ENCODE data around the gene CDKAL1.
A peak's percentile ranks its signal among the peaks of the same experiment; 100 is the strongest.
"Not testable (repeated sequence)": the region's sequence is repeated elsewhere in the genome, so short reads cannot be mapped to it uniquely, and the experiment has no call there.

Gene CDKAL1

DNA sequence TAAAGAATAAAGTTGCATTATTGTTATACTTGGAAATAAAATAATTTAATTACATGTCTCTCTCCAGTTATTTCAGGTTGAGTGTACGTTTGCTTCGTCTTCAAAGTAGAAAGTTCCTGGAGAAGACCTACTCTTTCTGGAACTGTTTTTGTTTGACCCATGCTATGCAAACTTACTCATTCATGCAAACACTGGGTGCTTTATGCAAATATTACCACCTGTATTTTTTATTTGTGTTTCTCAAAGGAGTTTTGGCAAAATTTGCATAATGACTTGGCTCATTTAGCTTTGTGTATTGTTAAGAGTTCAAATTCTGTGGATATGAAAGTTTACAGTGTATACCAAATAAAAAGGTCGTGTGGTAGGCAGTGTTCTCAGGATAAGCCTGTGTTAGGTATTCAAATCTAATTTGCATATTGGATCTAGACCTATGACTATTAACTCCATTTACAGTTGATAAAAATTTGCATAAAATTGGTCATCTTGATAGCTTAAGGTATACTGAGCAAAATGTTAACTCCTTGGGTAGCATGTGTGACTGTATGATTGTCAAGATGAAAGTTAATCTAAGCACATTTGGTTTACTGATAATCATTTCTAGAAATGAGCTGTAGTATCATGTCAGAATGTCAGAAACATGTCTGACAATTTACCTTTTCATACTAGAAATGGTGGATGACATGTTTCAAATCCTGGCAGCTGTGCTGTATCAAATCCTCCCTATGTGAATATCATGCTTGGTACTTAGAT is 65.2 kb downstream of the CDKAL1 start:
- no peak for DNase-seq

DNA sequence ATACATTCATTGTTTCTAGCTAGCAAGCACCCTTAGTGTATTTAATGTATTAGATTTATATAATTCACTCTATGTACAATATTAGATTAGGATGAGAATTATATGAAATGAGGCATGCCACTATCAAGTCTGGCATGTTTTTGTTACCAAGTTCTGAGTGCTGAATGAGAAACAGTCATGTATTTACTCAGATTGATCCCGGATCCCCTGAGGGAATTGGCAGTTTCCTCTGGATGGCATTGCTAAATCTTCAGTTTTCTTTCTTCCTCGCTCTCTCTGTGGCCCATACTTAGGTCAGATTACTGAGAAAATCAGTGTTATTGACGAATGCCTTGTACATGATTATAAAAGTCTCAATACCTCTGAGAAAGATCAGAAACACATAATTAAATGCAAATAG is 66.6 kb downstream of the CDKAL1 start:
- DNase-seq, result peak in 1 of 3 experiments; percentile 5

DNA sequence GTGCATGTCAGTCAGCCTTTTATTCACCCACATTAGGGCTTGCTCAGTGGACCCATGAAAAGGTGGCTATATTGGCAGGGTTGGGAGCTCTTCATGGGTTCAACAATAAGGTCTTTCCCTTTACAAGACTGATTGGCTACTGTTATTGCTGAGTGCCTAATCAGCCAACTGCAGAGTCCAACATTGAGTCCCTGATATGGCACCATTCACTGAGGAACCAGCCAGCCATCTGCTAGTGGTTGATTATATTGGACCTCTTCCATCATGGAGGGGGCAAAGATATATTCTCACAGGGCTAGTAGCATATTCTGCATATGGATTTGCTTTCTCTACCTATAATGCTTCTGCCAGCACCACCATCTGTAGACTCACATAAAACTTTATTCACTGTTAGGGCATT is 69.9 kb downstream of the CDKAL1 start:
- no peak for DNase-seq

DNA sequence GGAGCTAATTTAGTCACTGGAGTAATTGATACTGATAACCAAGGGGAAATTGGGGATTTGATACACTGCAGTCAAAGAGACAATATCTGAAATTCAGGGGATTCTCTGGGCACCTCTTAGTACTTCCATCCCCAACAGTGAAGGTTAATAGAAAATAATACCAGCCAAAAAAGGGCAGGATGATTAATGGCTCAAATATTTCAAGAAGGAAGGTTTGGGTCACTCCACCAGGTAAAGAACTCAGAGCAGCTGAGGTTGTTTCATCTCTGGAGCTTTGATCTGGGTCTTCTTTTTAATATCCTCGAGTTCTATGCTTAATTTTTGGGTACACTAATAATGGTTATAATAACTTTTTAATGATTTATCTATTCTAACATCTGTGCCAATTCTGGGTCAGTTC is 70.8 kb downstream of the CDKAL1 start:
- DNase-seq, result no peak

DNA sequence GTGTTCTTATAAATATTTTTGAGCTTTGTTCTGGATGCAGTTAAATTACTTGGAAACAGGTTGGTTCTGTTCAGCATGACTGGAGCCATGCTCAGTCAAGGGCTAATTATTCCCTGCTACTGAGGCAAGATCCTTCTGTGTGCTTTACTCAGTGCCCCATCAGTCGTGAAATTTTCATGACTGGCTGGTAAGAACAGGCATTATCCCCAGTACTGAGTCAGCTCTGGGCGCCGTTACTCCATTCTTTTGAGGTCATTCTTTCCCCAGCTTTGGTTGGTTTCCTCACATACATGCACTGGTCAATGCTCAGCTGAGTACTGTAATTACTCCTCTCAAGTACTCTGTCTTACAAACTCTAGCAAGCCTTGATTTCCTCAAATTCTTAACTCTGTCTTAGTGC is 71.3 kb downstream of the CDKAL1 start:
- no peak for DNase-seq

DNA sequence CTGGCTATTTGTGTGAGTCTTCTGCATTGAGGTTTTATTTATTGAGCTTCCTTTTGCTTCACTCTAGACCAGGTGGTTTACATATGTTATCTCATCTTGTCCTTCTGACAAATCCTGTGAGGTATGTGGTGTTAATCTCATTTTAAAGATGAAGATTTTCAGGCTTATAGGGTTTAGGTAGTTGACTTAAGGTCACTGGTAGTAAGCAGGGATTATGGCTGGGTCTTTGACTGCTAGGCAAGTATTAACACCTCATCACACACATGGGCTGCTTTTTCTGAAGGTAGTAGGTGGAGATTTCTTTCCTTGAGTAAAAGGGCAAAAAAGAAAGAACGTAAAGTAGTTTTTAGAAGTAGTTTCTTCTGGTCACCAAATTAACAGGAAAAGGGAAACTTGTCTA is 72.6 kb downstream of the CDKAL1 start:
- DNase-seq, result no peak

DNA sequence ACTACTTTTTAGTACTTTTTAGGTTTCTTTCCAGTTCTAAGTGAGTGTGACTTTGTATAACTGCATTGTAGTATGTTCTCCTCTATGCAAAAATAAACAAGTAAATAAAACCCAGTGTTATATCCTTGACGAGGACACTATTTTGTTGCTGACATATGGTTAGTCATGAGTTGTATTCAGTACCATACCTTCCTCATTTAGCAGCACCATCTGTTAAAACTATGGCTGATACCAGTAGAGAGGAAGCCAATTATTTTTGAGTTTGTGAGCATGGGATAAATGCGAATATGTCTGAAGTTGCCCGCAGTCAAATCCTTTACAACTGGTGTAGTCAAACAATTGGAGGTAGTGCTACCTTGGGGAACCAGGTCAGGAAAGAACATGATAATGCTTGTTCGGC is 74.1 kb downstream of the CDKAL1 start:
- DNase-seq, result no peak

DNA sequence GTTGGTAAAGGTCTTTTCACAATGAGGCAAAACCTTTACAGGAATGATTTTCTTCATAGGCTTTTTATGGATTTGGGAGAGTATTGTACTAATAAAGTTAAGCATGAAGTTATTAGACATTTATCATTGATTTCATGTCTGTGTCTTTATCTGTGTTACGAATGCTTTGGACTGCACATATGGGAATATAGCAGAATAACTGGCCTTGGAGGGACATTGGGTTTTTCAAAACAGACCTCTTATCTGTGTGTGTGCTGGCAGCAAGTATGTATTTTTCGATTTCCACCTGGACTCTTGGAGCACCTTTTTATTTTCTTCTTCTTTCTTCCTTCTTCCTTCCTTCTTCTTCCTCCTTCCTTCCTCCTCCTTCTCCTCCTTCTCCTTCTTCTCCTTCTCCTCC is 74.6 kb downstream of the CDKAL1 start:
- DNase-seq, result no peak

DNA sequence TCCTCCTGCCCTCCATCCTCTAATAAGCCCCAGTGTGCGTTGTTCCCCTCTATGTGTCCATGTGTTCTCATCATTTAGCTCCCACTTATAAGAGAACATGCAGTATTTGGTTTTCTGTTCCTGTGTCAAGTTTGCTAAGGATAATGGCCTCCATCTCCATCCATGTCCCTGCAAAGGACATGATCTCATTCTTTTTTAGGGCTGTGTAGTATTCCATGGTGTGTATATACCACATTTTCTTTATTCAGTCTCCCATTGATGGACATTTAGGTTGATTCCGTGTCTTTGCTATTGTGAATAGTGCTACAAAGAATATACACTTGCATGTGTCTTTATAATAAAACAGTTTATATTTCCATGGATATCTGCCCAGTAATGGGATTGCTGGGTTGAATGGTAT is 75.7 kb downstream of the CDKAL1 start:
- not testable (repeated sequence) for DNase-seq

DNA sequence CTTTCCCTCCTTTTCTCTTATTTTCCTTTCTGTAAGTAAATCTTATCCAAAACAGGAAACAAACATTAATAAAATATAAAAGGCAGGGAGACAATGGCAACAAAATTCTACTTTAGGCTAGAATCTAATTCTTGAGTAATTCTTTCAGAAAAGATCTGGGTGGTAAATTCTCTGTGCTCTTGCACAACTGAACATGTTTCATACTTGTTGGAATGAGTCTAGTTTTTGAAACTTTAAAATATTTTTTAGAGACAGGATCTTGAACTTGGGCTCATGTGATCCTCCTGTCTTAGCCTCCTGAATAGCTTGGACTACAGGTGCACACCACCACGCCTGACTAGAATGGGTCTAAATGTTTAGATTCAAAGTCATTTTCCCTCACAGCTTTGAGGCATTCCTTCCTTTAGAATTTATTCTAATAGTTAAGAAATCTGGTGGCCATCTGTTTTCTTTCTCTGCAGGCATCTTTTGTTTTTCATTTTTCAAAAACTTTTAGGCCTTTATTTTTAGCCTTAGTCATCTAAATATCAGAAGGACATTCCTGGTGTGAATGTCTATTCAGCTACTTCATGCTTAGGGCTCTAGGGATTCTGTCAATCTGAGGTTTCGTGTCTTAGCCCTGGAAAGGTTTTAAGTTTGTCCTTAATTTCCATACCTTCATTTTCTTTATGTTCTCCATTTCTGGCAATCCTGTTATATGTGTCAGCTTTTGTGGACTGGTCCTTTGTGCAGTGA is 76.5 kb downstream of the CDKAL1 start:
- no peak for DNase-seq

DNA sequence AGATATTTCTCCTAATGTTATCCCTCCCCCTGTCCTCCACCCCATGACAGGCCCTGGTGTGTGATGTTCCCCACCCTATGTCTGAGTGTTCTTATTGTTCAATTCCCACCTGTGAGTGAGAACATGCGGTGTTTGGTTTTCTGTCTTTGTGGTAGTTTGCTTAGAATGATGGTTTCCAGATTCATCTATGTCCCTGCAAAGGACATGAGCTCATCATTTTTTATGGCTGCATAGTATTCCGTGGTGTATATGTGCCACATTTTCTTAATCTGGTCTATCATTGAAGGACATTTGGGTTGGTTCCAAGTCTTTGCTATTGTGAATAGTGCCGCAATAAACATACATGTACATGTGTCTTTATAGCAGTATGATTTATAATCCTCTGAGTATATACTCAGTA is 83.3 kb downstream of the CDKAL1 start:
- not testable (repeated sequence) for DNase-seq

DNA sequence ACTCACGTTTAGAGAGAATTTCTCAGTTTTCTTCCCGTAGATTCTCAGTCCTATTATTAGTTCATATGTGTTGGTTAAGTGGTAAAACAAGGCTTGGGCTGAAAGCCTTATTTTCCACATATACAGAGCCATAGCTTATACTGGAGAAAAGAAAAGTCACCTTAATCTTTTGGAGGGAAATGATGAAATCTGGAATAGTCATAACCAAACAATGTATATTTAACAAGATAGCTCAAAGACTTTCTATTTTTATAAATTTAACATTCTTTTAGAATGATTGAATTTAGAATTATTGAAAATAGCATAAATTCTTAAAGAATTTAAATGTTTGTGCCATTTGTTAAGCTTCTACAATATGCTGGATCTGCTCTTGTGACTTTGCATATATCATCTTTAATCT is 85.8 kb downstream of the CDKAL1 start:
- no peak for DNase-seq

DNA sequence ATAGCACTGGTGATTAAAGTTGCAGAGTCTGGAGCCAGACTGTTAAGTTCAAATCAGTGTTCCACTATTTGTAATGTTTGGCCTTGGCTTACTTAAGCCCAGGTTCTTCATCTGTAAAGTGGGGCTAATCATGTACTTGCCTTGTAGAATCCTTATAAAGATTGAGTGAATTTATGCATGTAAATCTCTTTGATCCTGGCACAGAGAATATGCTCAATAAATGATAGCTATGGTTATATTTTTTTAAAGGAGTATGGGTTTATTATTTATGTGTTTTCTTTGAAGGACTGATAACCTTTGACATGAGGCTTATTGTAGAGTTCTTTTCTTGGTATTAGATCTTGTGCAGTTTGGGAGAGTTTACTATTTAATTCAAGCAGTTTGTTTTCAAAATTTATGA is 89.5 kb downstream of the CDKAL1 start:
- DNase-seq, result no peak

DNA sequence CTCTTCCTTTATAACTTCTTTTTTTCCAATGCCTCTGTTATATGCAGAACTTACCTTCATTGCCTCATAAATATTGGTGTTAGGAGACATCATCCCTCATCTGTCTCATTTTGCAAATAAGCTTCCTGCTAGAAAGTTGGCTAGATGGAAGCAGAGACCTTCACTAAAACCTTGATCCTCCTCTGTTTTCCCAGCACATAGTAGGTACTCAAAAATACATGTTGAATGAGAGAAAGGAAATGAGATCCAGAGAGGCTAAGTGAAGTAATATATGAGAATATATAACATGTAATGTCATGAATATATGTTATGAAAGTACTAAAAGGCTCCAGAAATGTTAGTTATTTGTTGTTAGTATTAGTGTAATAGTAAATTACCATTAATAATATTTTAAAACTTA is 91.9 kb downstream of the CDKAL1 start:
- DNase-seq, result no peak

DNA sequence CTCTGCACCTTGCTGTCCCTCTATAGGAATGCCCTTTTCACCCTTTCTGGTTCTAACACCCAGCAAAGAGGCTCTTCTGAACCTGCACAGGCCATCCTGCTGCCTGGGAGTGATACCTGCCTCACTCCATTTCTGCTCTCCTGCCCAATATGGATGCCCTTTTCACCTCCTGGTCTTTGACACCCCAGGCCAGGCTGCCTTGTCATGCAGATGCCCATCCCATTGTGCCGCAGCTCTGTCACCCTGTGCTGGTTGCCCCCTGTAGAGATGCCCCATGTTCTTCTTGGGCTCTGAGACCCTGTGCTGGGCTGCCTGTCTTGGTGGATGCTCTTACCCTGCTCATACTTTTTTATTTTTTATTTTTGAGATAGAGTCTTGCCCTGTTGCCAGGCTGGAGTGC is 95.3 kb downstream of the CDKAL1 start:
- DNase-seq, result no peak

DNA sequence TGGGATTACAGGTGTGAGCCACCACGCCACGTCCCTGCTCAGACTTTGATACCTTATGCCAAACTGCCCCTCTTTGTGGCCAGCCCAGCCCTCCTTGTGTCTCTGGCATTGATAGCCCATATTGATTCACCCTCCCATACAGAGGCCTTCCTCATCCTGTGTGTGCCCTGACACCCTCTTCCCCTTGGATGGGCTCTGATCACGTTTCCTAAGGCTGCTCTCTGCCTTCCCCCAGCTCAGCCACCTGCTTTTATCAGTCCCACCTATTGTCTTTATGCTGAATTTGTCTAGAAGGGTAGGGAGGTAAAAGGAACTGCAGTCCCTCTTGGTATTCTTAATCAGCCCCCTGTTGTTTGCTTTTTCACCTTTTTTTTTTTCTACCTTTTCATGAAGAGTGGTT is 95.9 kb downstream of the CDKAL1 start:
- peak in 1 of 3 experiments; percentile 28 for DNase-seq

DNA sequence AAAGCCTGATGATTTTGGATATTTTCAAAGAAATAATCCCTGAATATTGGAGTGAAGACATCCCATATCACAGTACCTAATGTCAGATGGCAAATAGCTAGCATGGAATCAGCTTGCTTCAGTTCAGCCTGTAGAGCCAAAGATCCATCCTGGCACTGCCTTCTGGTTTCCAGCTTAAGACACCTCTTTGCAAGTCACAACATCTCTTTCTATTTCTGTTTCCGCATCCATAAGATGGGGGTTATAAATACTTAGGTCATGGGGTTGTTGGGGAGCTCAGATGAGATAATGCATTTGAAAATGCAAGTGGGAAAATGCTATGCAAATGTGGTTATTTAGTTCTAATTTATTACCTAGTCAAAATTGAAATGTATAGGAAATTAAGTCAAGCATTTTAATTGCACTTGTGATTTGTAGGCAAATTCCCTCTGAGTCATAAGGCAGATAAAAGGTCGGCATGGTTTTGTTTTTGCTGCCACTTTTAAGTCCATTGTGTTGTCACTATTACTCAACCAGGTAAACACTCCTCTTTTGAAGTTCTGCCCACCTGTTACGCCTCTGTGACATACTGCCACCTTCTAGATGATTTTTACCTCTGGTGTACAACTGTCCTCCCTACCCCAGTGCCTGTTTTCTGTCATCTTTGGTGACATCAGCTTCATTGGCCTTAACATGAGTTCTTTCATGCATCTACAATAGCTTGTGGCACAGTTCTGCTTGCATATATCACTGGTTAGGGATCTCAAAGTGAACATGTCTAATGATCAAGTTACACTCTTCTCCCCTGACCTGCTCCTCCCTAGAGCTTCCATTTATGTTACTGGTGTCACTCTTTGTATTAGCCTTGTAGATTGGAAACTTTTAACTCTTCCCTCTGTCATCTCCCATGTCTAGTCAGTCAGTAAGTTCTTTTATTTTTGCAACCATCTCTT is 96.6 kb downstream of the CDKAL1 start:
- peak; percentile 32 to 80 (median 50) for DNase-seq

DNA sequence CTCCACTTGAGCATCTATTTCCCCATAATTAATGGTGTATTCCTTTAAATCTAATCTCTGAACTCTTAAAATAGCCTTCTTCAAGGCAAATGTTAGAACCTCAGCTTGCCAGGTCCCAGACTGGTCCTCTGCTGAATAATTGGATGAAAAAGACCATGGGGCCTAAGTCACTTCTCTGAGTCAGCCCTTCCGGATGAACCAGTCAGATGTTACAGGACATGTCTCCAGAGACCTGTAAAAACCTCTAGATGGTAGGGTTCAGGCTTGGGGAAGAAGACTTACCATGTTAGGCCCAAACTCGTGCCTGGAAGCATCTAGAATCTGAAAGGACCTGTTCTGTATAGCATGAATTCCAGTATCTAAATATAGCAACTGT is 97.3 kb downstream of the CDKAL1 start:
- peak in 1 of 3 experiments; percentile 5 for DNase-seq

DNA sequence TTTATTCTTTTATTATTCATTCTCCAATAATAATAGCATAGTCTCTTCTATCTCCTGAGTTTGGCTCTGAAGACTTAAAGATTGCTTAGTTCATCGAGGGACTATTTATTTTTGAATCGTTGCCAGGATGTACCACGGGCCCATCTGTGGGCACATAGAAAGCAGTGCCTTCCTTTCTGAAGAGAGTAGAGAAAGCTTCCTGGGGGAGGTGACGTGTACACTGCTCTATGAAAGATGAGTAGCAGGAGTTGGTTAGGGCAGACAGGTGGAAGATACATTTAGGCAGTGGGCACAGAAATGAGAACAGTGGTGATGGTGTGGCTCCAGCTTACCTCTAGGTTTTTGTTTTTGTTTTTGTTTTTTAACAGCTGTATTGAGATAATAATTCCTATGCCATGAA is 98.4 kb downstream of the CDKAL1 start:
- DNase-seq, result no peak

DNA sequence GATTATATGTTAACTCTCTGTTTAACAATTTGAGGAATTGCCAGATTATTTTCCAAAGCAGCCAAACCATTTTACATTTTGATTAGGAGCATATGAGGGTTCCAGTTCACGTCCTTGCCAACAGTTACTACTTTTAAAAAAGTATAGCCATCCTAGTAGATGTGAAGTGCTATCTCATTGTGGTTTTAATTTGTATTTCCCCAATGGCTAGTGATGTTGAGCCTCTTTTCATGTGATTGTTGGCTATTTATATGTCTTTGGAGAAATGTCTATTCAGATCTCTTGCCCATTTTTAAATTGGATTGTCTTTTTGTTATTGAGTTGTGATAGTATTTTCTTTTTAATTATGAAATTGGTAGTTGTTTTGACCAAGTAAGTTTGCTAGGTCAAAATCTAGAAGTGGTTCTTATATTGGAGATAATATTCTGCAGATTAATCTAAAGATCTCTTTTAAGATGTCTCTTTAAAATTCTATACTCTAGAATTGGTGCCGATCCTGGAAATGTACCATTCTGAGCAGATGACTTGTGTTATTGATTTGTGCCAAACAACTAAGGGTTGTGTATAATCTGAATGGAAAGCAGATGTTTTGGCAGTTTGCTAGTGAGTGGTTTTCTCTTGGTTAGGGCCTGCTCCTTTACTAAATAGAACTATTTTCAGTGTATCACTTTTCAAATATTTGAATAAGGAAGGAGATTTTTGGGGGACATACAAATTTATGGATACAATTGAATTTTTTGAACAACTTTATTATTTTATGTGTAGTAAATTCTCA is 99.5 kb downstream of the CDKAL1 start:
- DNase-seq, result no peak

DNA sequence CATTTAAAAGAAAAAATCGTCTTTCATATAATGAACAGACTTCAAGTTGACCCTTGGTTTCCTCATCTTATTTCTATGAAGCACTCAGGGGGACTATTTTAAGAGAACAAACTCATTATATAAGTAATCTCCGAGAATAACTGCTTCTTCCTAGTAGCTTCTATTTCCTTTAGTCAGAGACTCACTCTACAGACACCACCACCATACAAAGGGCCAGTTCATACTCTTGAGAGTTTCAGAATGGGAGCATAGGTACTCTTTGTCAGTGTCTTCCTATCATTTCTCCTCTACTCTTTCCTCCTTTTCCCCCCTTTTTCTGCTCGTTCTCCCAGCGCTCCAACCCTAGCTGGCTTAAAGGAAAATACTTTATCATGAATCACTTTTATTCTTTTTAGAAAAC is 104.9 kb downstream of the CDKAL1 start:
- DNase-seq, result no peak

DNA sequence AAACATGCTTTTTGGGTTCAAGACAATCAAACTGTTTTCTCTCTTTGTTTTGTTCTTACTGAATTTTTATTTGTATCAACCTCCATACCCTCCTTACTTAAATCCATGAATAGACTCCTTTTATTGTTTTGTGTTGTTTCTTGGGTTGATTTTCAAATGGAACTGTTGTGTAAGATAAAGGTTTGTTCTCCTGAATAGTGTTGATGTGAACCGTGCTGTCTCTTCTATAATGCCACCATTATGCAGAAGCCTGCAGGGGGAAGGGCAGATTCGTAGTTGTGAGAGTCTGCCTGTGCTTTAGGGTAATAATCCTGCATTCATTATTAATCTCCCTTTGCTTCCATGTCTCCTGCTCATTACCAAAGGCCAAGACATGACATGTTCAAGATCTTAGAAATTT is 105.9 kb downstream of the CDKAL1 start:
- DNase-seq, result no peak

DNA sequence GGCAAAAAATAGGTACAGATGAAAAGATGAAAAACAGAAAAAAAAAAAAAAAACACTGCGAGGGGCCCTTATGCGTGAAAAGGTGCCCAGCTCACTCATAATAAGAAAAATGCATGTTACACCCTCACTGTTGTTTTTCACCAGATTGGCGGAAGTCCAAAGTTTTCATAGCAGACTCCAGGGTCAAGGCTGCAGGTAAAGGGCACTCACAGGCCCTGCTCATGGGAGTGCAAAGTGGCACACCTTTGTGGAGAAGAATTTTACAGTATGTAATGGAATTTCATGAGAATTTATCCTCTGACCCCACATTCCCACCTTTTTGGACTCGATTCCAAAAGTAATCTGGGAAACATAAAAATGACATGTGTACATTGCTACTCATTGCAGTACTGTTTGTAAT is 108.2 kb downstream of the CDKAL1 start:
- no peak for DNase-seq

Data from NCI-H1417 (cell line).